Measurements from ENCODE around the gene CAMKMT. TPM values are rescaled to one million over a fixed set of nuclear protein-coding genes. Genes with fewer than 3 reads are reported as not detected.

CAMKMT gene
- total RNA-seq, 1 donor from 2014 or later: 6.1 TPM

- no peak for DNase-seq (ENCODE audit: extremely low read depth, low read depth, low spot score)
Observed at GRCh38 chr2:44722026-44722625, 360.4 kb downstream of the CAMKMT start.

GRCh38 chr2:44723921-44724320 lies 362.2 kb downstream of the CAMKMT start:
- no peak for DNase-seq (ENCODE audit: extremely low read depth, low read depth, low spot score)

GRCh38 chr2:44730593-44730992 lies 368.8 kb downstream of the CAMKMT start:
- DNase-seq (ENCODE audit: extremely low read depth, low read depth, low spot score): no peak

GRCh38 chr2:44731505-44731904 lies 369.8 kb downstream of the CAMKMT start:
- DNase-seq (ENCODE audit: extremely low read depth, low read depth, low spot score): no peak

GRCh38 chr2:44736270-44736942 lies 374.7 kb downstream of the CAMKMT start:
- DNase-seq (ENCODE audit: extremely low read depth, low read depth, low spot score): no peak

GRCh38 chr2:44740678-44741077 lies 378.9 kb downstream of the CAMKMT start:
- no peak for DNase-seq (ENCODE audit: extremely low read depth, low read depth, low spot score)

- no peak for DNase-seq (ENCODE audit: extremely low read depth, low read depth, low spot score)
Observed at GRCh38 chr2:44741507-44741906, 379.8 kb downstream of the CAMKMT start.

- DNase-seq (ENCODE audit: extremely low read depth, low read depth, low spot score): no peak
Observed at GRCh38 chr2:44742057-44742456, 380.3 kb downstream of the CAMKMT start.

GRCh38 chr2:44743473-44743872 lies 381.7 kb downstream of the CAMKMT start:
- no peak for DNase-seq (ENCODE audit: extremely low read depth, low read depth, low spot score)

GRCh38 chr2:44744961-44745892 lies 383.5 kb downstream of the CAMKMT start:
- DNase-seq (ENCODE audit: extremely low read depth, low read depth, low spot score): no peak

GRCh38 chr2:44745922-44746766 lies 384.4 kb downstream of the CAMKMT start:
- no peak for DNase-seq (ENCODE audit: extremely low read depth, low read depth, low spot score)

- no peak for DNase-seq (ENCODE audit: extremely low read depth, low read depth, low spot score)
Observed at GRCh38 chr2:44746856-44747615, 385.3 kb downstream of the CAMKMT start.

GRCh38 chr2:44747794-44748193 lies 386.0 kb downstream of the CAMKMT start:
- no peak for DNase-seq (ENCODE audit: extremely low read depth, low read depth, low spot score)

GRCh38 chr2:44751754-44752479 lies 390.2 kb downstream of the CAMKMT start:
- DNase-seq (ENCODE audit: extremely low read depth, low read depth, low spot score): no peak

- no peak for DNase-seq (ENCODE audit: extremely low read depth, low read depth, low spot score)
Observed at GRCh38 chr2:44752761-44753160, 391.0 kb downstream of the CAMKMT start.

- no peak for DNase-seq (ENCODE audit: extremely low read depth, low read depth, low spot score)
Observed at GRCh38 chr2:44753552-44754285, 392.0 kb downstream of the CAMKMT start.

GRCh38 chr2:44758591-44758990 lies 396.8 kb downstream of the CAMKMT start:
- no peak for DNase-seq (ENCODE audit: extremely low read depth, low read depth, low spot score)

GRCh38 chr2:44759823-44760222 lies 398.1 kb downstream of the CAMKMT start:
- no peak for DNase-seq (ENCODE audit: extremely low read depth, low read depth, low spot score)
